Activated T-helper 1 cell treated with anti-CD3 and anti-CD28 coated beads, Interleukin-2, amount 50 U/mL, for 16 hours (primary cell): Measurements from ENCODE around the gene ZNF823.
A peak's percentile ranks its signal among the peaks of the same experiment; 100 is the strongest.

ENCODE experiments used
- DNase-seq, 2 donors: peaks; one replicate each; pipeline ENCODE4 v3.0.0-alpha.2; 2020; ENCODE audit warnings: low read depth in 1 of 2, low spot score in 1 of 2

ZNF823 gene

DNA sequence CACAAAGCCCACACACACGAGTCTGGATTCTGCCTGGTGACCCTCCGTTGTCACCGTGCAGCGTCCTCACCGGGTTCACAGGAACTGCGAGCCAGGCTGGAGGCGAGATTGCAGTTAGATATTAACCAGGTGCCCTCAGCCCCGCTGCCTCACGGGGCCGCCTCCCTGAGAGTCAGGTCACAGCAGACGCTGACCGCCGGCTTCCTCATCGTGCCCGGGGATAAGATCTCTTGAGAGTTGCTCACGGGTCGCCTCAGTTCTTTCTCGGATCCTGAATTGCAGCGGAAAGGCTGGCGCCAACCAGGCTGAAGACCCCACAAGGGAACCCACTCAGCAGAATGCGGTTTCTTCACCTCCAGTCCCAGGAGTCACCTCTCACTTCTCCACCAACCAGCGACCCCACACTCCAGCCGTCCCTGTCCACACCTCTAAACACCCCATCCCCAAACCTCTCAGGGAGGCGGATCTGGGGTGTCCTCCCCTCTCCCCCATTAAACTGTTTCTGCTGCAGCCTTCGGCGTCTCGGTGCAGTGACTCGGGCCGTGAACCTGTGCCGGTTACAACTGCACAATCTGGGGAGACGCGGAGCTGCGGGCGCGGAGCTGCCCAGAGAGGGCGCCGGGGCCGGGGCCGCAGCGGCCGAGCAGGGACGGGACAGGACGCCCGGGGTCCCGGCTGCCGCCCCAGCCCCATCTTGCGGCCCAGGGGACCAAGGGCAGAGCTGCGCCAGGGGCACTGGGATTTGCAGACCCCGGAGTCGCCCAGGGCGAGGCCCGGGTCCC lies 591 bp downstream of the ZNF823 start:
- peak in 1 of 2 donors; percentile 7 for DNase-seq

DNA sequence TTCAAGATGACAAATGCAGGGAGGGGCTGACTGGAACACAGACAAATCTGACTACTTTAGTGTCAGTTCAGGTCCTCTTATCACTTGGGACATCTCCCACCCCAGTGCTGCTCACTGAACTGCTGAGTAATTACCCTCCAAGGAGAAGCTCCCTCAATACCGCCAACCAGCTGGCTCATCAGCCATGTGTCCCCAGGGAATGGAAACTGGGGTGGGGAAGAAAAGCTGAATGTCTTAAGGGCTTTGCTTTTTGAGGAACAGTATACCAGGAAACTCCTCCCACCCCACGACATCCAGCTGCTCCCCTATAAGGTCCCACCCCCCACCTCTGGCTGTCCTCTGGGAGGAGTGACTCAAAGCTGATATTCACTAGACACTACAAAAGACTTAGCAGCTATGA lies 2.0 kb downstream of the ZNF823 start:
- DNase-seq, result no peak

DNA sequence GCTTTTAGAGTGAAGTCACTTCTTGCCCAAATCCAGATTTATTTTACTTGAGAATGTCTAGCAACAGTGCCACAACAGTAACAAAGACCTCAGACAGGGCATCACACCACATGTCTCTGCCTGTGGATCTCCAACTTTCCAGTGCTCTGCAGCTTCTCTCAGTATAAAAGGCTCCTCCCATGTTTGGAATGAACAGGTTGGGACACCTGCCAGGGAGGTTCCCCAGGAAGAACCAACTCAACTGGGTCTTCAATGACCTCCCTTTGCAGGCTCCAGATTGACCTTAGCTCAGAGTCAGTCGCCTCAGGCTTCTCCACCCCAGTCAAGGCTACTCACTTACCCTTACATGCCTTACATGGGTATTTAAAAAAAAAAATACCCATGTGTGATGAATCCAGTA lies 3.4 kb downstream of the ZNF823 start:
- no peak for DNase-seq

DNA sequence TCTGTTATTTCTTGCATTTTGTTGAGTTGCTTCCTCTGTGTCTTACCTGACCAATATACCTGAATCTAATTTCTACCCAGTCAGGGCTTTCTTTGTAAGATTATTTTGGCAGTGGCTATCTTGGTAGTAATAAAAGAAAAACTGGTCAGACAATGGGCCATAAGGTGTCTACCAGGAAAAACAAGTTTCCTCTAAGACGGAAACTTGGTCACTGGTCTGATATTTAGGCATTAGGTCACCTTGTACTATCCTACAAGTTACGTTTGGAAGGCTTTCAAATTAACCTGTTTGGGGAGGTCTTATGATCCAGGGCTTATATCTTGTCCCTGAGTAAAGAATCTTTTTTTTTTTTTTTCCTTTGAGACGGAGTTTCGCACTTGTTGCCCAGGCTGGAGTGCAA lies 9.2 kb downstream of the ZNF823 start:
- no peak for DNase-seq

DNA sequence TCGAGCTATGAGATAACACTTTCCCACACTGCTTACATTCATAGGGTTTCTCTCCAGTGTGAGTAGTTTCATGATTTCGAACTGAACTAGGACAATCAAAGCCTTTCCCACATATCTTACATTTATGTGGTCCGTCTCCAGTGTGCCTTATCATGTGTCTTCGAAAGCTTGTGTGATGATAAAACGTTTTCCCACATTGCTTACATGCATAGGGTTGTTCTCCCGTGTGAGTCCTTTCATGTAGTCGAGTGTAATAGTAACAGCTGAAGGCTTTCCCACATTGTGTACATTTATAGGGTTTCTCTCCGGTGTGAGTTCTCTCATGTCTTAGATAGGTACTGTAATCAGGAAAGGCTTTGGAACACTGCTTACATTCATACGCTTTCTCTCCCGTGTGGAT lies 16.3 kb downstream of the ZNF823 start:
- DNase-seq, result no peak

DNA sequence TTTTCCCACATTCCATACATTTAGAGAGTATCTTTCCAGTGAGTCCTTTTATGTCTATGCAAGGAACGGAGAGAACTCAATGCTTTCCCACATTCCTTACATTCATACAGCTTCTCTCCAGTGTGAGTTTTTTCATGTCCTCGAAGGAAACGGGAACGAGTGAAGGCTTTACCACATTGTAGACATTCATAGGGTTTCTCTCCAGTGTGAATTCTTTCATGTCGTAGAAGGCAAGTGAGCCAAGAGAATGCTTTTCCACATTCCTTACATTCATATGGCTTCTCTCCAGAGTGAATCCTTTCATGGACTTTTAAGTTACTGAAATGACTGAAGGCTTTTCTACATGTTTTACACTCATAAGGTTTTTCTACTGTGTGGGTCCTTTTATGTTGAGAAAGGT lies 17.1 kb downstream of the ZNF823 start:
- no peak for DNase-seq

DNA sequence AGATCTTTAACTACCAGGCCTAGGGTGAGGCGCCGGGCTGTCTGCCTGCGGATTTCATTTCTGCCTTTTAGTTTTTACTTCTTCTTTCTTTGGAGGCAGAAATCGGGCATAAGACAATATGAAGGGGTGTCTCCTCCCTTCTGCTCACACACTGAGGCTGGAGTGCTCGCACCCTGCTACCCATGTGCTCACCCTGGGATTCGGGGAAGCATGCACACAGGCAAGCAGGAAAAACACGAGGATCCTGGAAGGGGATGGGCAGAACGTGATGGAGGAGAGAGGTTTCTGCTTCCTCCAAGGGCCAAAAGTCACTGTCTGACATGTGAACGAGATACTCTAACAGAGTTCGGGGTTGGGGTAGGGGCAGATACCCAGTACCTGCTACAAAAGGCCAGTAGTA lies 28.4 kb downstream of the ZNF823 start:
- DNase-seq, result no peak

DNA sequence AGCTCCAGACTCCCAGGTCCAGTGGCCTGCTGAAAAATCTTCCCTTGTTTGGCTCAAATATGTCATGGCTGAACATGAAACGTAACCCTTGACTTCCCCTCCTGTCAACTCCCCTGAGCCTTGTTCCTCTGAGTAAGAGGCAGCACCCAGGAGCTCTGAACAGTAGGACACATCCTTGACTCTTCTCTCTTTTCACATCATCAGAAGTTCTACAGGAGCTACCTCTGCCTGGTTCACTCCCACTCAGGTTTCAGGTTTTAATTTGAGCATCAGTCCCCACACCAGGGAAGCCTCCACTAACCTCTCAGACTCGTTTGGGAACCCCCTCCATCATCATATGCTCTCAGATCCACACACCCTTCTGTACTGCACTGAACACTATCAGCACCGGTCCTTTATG lies 30.3 kb downstream of the ZNF823 start:
- DNase-seq, result no peak

DNA sequence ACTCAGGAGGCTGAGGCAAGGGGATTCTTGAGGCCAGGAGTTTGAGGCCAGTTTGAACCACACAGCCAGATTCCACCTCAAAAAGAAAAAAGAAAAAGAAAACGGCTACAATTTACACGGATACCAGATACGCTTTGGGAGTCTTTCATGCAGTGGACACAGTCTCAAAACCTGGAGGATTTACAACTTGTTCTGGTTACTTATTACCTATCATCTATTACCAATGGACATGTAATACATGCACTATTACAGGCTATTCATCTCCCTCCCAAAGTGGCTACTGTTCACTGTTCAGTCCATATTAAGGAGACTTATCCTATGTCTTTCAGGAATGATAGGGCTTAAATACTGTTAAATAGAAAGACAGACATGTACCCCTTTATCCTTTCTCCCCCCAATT lies 33.3 kb downstream of the ZNF823 start:
- DNase-seq, result no peak

DNA sequence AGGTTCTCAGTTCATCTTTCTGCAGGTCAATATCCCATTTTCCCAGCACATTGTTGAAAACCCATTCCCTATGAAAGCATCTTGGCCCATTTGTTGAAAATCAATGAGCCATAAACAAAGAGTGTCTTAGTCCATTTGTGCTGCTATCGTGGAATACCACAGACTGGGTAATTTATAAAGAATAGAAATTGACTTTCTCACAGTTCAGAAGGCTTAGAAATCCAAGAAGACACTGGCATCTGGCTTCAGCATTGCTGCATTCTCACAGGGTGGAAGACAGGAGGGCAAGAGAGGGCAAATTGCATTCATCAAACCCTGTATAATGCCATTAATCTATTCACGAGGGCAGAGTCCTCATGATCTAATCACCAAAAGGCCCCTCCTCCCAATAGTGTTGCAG lies 34.1 kb downstream of the ZNF823 start:
- DNase-seq, result no peak

DNA sequence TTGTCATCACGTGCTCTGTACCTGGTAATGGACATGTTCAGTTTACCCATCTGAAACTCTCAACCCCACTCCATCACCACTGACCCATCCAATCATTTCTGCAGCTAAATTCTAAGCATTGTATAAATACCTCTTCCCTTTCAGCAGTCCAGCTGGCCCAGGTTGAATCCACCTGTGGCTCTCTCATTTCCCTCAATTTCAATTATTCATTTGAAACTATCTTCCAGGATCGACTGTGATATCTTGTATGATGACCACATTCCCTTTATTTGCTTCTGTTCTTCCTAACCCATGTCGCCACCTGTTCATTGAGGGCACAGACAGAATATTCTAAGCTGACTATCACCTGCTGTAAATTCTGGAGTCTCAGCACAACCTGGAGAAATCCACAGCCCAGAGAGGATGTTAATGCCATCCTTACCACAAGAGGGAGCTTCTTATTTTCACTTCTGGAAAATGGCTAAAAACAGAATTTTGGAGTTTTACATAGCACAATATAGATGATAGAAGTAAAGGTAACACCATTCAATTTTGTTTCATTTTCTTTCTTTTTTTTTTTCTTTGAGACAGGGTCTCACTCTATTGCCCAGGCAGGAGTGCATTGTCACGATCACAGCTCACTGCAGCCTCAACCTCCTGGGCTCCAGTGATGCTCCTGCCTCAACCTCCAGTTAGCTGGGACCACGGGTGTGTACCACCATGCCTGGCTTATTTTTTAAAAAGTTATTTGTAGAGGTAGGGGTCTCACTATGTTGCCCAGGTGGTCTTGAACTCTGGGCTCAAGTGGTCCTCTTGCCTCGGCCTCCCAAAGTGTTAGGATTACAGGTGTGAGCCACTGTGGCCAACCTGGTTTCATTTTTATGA lies 38.6 kb downstream of the ZNF823 start:
- DNase-seq, result no peak

DNA sequence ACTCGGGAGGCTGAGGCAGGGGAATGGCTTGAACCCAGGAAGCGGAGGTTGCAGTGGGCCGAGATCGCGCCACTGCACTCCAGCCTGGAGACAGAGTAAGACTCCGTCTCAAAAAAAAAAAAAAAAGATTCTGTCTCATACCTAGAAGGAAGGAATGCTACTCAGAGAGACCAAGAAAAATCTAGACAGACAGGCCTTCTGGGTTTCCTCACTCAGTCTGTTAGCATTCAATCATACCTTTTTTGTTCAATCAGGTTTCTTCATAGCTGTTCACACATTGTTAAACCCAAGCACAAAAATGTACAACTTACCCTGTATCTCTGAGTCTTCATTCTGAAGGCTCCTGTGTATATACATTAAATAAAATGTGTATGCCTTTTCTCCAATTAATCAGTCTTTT lies 40.5 kb downstream of the ZNF823 start:
- no peak for DNase-seq

DNA sequence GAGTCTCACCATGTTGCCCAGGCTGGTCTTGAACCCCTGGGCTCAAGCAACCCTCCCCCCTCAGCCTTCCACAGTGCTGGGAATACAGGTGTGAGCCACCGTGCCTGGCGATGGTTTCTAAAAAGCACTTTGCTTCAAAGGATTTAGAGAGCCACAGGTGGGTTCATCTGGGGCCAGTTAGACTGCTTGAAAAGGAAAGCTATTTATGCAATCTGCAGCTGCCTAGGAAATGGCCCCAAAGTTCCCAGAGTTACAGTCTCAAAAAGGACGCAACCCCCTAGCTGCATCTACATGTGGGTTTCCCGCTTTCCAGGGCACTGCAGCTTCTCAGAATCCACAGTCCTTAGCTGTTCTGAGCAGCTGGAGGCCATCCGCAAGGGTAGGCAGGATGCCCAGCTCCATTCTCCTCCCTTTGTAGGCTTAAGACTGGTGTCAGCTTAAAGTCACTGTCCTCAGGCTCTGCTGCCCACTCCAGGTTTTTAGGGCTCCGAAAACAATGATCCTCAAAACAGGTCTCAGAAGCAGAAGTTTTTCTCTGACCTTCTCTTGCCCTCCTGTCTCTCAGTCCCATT lies 41.4 kb downstream of the ZNF823 start:
- DNase-seq, result no peak

DNA sequence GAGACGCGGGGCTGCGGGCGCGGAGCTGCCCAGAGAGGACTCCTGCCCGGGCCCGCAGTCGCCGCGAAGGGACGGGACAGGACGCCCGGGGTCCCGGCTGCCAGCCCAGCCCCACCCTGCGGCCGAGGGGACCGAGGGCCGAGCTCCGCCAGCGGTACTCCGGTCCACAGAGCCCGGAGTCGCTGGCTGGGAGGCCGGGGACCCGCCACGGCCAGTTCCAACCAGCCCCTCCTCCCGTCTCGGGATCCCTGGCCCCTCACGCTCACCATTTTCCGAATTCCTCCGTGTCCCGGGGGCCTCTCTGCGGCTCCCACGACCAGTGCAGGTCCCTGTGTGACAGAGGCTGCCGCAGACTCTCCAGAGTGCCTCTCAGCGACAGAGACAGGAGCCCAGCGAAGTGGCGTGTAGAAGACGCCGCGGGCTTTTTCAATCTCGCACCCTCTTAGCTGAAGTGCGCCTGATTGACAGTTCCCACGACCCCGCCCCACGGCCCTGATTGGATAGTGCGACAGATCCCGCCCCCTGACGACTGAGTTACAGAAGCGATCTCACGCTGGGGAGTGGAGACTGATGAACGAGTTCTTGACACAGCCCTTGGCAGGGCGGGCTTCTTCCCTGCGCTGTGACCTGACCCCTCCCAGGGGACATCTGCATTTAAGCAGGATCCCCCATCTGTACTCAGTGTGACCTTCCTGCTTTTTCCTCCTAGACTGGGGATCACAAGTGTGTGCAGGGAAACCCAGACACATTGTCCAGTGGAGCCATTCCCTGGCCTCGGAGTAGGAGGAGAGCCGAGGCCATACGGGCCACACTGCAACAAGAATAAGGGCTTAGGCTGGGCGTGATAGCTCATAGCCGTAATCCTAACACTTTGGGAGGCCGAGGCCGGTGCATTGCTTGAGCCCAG lies 44.0 kb downstream of the ZNF823 start:
- peak; percentile 34 to 45 for DNase-seq

DNA sequence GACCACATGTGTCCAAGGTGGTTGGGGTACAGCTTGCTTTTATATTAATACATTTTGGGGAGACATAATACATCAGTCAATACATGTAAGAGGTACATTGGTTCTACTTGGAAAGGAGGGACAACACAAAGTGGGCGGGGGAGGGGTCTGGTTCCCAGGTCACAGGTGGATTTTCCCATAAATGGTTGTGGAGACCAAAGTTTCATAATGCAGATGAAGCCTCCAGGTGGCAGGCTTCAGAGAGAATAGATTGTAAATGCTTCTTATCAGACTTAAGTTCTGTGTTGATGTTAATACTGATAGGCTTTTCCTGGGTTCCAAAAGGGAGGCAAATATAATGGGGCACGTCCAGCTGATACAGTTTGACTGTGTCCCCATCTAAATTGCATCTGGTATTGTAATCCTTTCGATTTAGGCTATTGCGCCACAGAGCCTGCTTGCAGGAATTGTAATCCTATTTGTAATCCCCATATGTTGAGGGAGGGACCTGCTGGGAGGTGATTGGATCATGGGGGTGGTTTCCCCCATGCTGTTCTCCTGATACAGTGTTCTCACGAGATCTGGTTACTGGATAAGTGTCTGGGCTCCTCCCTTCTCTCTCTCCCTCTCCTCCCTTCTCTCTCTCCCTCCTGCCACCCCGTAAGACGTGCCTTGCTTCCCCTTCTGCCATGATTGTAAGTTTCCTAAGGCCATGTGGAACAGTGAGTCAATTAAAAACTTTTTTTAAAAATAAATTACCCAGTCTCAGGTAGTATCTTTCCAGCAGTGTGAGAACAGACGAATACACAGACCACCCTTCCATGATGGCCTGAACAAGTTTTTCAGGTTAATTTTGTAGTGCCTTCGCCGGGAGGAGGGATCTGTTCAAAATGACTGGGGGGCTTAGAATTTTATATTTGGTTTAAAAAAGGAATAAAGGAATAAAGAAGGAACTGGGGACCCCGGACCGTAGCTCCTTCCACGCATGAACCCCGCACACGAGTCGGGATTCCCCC lies 44.9 kb downstream of the ZNF823 start:
- DNase-seq, result no peak

DNA sequence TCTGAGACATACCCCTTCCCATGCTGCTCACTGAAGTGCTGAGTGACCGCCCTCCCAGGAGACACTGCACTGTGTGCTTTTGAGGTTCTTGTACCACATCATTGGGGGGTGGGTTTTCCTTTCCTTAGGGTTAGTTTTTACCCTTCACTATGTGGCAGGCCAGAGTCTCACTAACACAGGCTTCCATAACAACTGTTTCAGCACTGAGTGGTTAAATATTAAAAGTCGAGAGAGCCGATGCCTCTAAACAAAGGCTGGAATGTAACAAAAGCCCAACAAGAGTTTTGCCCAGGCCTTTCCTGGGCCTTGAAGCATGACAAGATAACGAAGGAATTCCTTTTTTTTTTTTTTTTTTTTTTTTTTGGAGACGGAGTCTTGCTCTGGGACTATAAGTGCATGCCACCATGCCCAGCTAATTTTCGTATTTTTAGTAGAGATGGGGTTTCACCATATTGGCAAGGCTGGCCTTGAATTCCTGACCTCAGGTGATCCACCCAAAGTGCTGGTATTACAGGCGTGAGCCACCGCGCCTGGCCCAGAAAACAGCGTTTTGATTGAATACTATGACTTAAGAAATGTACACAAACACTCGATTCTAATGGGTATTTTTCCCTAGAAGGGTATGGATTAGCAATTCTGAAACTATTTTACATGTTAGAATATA lies 46.5 kb downstream of the ZNF823 start:
- no peak for DNase-seq

DNA sequence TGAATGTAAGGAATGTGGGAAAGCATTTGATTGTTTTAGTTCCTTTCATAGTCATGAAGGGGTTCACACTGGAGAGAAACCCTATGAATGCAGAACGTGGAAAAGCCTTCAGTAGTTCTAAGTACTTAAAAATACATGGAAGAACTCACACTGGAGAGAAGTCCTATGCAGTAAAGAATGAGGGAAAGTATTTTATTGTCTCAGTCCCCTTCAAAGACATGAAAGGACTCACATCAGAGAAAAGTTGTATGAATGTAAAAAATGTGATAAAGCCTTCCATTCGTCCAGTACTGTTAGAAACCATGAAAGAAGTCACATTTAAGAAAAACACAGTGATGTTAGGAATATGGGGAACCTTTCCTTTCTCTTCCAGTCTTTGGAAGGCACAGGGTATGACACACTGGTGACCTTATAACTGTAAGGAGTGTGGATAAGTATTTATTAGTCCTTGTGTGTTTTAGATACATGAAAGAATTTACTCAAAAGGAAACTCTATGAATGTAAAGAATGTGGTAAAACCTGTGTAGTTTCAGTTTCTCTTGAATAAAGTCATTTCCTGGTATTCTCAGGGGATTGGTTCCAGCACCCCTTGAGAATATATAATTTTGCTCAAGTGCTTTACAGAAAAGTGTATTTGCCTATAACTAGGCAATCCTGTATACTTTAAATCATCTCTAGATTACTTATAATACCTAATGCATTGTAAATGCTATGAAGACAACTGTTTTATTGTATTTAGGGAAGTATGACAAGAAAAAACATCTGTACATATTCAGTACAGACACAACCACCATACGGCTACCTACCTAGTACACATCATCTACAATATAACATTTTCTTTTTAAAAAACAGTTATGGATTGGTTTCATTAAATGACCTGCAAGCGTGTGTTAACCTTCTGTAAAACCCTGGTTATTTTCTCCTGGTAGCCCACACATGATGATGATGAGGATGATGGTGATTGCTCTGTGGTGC lies 52.8 kb downstream of the ZNF823 start:
- no peak for DNase-seq

DNA sequence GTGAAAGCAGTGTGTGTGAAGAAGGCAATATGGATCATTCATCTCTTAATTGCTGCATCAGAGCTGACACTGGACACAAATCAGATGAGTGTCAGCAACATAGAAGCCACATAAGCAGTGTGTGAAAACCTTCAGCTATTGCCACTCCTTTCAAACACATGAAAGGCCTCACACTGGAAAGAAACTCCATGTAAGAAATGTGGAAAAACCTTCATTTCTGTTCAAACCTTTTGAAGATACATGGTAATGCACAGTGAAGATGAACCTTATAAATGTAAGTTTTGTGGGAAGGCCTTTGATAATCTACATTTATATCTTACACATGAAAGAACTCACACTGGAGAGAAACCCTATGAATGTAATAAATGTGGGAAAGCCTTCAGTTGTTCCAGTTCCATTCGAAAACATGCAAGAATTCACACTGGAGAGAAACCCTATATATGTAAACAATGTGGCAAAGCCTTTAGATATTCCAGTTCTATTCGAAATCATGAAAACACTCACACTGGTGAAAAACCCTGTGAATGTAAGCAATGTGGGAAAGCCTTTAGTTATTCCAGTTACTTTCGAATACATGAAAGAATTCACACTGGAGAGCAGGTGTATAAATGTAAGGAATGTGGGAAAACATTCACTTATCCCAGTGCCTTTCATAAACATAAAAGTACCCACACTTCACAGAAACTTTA lies 53.6 kb downstream of the ZNF823 start:
- no peak for DNase-seq
